ENCODE results near the gene HMG20A. TPM values are rescaled to one million over a fixed set of nuclear protein-coding genes. Genes with fewer than 3 reads are reported as not detected.

The HMG20A gene
- total and polyA plus RNA-seq, 9 of the 15 experiments (the other 6 are each of a cell fraction or from before 2014, with no cell fraction given), result 25.0 to 68.1 (median 38.9) TPM

GRCh38 chr15:77418966-77419835 is 1.5 kb upstream of the HMG20A start (continued):
- peak; percentile 50 for TF ChIP-seq EGR1 (conservative IDR thresholded peaks at IDR 0.05)
- TF ChIP-seq CCNT2 (IDR thresholded peaks at IDR 0.05; ENCODE audit: borderline replicate concordance, extremely low read depth, insufficient read length, low read depth, low read length), result peak; percentile 32
- TF ChIP-seq NR0B1 (IDR thresholded peaks at IDR 0.05; ENCODE audit: partially characterized antibody), result no peak
- TF ChIP-seq HNRNPK (IDR thresholded peaks at IDR 0.05; ENCODE audit: low read depth, low read length, poor library complexity, severe bottlenecking), result no peak
- no peak for TF ChIP-seq ZNF143 (CRISPR knock-in tag; IDR thresholded peaks at IDR 0.05)
- TF ChIP-seq ZBTB7A (IDR thresholded peaks at IDR 0.05; ENCODE audit: borderline replicate concordance, control insufficient read depth, low read depth, low read length), result peak; percentile 93
- TF ChIP-seq, protein P1, sequence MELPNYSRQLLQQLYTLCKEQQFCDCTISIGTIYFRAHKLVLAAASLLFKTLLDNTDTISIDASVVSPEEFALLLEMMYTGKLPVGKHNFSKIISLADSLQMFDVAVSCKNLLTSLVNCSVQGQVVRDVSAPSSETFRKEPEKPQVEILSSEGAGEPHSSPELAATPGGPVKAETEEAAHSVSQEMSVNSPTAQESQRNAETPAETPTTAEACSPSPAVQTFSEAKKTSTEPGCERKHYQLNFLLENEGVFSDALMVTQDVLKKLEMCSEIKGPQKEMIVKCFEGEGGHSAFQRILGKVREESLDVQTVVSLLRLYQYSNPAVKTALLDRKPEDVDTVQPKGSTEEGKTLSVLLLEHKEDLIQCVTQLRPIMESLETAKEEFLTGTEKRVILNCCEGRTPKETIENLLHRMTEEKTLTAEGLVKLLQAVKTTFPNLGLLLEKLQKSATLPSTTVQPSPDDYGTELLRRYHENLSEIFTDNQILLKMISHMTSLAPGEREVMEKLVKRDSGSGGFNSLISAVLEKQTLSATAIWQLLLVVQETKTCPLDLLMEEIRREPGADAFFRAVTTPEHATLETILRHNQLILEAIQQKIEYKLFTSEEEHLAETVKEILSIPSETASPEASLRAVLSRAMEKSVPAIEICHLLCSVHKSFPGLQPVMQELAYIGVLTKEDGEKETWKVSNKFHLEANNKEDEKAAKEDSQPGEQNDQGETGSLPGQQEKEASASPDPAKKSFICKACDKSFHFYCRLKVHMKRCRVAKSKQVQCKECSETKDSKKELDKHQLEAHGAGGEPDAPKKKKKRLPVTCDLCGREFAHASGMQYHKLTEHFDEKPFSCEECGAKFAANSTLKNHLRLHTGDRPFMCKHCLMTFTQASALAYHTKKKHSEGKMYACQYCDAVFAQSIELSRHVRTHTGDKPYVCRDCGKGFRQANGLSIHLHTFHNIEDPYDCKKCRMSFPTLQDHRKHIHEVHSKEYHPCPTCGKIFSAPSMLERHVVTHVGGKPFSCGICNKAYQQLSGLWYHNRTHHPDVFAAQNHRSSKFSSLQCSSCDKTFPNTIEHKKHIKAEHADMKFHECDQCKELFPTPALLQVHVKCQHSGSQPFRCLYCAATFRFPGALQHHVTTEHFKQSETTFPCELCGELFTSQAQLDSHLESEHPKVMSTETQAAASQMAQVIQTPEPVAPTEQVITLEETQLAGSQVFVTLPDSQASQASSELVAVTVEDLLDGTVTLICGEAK (IDR thresholded peaks at IDR 0.05), result 0 out of 2 replicates have a peak, but pooled peaks have one; percentile 19
- TF ChIP-seq, protein P1 (CRISPR knock-in tag; IDR thresholded peaks at IDR 0.05), result no peak
- TF ChIP-seq, protein P2, sequence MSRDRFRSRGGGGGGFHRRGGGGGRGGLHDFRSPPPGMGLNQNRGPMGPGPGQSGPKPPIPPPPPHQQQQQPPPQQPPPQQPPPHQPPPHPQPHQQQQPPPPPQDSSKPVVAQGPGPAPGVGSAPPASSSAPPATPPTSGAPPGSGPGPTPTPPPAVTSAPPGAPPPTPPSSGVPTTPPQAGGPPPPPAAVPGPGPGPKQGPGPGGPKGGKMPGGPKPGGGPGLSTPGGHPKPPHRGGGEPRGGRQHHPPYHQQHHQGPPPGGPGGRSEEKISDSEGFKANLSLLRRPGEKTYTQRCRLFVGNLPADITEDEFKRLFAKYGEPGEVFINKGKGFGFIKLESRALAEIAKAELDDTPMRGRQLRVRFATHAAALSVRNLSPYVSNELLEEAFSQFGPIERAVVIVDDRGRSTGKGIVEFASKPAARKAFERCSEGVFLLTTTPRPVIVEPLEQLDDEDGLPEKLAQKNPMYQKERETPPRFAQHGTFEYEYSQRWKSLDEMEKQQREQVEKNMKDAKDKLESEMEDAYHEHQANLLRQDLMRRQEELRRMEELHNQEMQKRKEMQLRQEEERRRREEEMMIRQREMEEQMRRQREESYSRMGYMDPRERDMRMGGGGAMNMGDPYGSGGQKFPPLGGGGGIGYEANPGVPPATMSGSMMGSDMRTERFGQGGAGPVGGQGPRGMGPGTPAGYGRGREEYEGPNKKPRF (IDR thresholded peaks at IDR 0.05; ENCODE audit: low read depth, low read length), result no peak
- no peak for TF ChIP-seq PHB (CRISPR knock-in tag; IDR thresholded peaks at IDR 0.05)
- TF ChIP-seq BCL6 (CRISPR knock-in tag; IDR thresholded peaks at IDR 0.05), result no peak
- peak; percentile 93 for TF ChIP-seq RBBP5 (IDR thresholded peaks at IDR 0.05; ENCODE audit: borderline replicate concordance, insufficient read depth, low read length, poor library complexity, severe bottlenecking)
- TF ChIP-seq ZFX (CRISPR knock-in tag; IDR thresholded peaks at IDR 0.05), result no peak; the same call in 1 of the 2 replicates
- no peak for TF ChIP-seq ZNF830 (CRISPR knock-in tag; IDR thresholded peaks at IDR 0.05)
